Effector CD8-positive, alpha-beta T cell (primary cell): Measurements from ENCODE around the gene MTCL1.

Experiments used
- DNase-seq: peaks from one replicate; lab custom pipeline; 2025; lab: John Stamatoyannopoulos, UW

The MTCL1 gene

DNA sequence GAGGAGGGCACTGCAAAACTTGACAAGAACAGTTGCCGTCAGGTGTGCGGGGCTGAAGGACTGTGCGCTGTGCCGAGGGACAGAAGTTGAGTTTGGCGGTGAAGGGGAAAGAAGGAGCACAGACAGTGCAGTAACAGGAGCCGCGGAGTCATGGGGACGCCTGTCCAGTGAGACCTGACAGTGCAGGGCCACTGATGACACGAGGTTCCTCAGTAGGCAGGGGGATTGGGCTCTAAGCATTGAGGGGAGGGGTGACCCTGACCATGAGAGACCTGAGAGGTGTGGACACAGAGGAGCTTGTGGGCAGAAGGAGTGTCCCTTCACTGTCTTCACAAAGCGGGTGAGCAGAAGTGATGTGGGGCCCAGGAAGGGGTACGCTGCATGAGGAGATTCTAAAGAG is 104.8 kb downstream of the MTCL1 start:
- DNase-seq: no peak

DNA sequence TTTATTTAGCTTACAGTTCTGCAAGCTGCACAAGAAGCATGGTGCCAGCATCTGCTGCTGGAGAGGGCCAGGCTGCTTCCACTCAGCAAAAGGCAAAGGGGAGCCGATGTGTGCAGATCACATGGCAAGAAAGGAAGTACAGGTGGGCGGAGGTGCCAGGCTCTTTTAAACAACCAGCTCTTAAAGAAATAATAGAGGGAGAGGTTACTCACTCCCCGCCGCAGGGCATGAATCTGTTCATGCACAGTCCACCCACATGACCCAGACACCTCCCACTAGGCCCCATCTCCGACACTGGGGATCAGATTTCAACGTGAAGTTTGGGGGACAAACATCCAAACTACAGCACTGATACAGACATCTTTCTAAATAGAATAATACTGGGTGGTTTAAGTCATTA is 105.8 kb downstream of the MTCL1 start:
- no peak for DNase-seq

DNA sequence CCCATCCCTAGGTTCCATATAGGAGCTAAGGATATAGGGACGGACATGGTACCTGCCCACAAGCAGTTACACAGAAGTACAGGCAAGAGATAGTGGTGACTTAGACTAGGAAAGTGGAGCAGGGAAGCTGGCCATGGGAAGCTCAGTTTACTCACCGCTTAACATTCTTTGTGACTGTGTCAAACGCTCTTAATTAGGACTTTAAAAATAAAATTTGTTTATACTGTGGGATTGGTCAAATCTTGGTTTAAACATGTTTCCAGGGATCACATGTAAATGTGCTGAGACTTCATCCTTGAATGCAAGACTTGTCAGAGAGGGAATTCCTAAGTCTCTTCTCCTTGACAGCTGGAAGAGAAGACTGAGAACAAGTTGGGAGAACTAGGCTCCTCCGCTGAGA is 107.3 kb downstream of the MTCL1 start:
- DNase-seq: no peak

DNA sequence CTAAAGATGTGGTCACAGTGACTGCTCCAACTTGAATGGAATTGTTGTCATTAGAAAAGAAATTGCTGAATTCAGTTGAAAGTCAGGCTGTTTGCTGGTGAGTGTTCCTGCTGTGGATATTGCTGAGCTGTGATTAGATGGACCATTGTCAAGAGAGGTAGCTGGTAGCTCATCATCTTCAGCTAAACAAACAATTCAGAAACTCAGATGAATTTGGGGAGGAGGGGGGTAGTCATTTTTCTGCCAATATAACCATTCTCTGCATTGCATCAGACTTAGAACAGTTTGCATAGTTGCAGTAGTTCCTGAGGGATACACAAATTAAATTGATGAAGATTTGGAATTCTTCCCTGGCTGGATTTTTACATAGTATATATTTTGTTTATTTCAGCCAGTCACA is 108.3 kb downstream of the MTCL1 start:
- no peak for DNase-seq

DNA sequence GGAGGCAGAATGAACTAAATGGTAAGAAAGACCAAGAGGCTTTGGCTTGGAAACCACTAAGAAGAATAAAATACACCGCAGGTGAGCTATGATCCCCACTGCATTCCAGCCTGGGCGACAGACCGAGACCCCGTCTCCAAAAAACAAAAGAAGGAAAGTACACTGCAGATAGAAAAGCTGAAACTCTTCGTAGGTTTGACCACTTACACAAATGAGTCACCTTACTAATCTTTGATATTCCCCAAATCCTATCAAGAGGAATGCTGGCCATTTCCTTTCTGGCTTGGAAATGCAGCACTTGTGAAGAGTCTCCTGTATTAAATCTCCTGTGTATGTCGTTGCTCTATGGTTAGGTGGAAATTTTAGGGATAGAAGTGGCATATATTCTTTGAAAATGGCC is 108.8 kb downstream of the MTCL1 start:
- DNase-seq: no peak

DNA sequence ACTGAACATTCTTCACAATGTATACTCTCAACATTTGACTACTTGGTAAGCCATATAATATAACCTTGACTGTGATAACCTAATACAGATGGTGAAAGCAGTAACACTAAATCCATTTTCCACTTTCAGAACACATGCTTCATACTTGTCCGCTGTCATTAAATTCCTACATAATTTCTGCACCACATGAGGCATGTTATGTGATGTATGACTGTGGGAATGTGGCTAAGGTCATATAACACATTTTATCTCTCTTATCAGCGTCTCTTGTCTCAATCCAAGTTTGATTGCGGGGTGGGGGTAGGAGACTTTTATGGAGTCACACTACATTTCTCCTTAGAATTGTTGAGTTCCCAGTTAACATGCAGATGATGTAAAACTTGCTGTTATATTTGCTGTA is 110.9 kb downstream of the MTCL1 start:
- no peak for DNase-seq

DNA sequence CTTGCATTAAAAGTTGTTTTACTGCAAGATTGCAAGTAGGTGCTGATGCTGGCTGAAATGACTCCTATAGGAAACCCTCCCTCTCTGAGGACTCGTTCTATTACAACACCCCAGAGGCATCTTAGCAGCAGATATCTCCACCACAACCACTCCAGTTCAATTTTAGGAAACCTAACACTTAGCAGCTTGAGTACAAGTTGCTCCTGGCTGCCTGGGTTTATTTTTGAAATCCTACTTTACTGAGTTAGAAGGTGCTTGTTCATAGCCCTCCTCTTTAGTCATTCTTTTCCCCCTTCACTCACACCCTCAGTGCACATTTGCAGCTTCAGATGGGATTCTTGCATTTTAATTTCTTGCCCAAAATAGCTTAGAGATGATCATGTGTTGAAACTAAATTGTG is 111.5 kb downstream of the MTCL1 start:
- no peak for DNase-seq

DNA sequence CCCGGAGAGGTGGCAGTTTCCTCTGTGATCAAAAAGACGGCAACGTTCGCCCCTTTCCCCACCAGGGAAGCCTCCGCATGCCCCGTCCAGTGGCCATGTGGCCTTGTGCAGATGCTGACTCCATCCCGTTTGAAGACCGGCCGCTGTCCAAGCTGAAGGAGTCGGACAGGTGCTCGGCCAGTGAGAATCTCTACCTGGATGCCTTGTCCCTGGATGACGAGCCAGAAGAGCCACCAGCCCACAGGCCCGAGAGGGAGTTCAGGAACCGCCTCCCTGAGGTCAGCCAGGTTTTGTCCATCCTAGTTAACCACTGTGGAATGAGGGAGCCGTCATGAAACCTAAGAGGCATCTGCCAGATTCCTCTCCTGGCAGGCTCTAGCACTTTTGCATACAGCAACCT is 113.6 kb downstream of the MTCL1 start:
- no peak for DNase-seq

DNA sequence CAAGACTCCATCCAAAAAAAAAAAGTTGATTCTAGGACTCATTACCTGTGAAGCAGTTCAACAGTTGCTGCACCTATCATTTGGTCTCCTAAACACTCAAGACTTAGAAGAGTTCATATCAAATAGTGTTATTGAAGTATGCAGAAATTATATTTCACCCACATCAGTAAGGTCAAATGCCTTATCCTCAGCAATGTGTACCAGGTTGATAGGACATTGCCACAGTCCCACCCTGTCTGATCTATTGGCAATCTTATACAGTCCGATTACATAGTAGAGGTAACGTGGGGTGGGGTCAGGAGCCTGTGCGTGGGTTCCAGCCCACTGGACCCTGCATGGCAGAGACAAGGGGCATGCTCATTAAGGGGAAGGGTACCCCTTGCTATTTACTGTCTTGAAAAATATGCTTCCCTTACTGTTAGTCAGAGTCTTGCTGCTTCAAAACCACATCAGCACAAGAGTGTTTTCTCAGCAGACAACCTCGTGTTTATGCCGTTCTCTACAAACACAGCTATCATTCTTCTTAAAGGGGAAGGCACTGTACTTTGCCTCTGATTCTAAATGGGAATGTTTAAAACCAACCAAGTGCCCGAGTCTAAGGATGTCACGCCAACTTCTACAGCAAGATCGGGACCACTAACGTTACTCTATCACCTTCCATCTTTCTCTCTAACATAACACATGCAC is 115.2 kb downstream of the MTCL1 start:
- no peak for DNase-seq

DNA sequence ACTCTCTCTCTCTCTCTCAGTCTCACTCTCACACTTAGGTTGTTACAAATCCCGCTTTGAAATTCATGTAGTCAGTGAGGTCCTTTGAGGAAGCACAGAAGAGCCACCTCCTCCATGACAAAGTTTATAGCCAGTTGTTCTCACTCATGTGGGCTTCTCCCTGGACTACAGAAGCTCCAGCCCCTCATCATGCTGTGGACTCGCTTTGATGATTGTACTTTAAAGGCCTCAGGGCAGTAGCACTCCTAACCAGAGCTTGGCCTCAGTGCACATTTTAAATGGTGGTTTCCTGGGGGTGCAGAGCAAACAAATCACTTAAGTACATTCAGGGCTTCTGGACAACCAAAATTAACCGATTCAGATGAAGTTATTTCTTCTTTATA is 115.7 kb downstream of the MTCL1 start:
- no peak for DNase-seq

DNA sequence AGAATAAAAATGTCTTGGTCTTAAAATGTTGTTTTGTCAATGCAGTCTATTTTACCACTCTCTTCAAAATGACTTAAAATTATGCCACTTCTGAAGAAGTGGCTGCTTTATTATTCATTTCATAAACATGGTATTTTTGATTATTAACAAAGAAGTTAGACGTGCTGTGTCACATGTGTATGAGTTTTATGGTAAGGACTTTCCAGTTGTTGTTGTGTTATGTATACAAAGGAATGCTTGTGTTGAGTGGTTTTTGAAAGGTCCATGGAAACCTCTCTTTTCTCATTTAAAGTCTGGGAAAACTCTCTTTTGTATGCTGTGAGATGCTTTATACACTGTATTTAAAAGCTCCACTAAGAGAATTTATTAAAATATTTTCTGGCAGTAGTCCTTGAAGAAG is 116.2 kb downstream of the MTCL1 start:
- DNase-seq: no peak

DNA sequence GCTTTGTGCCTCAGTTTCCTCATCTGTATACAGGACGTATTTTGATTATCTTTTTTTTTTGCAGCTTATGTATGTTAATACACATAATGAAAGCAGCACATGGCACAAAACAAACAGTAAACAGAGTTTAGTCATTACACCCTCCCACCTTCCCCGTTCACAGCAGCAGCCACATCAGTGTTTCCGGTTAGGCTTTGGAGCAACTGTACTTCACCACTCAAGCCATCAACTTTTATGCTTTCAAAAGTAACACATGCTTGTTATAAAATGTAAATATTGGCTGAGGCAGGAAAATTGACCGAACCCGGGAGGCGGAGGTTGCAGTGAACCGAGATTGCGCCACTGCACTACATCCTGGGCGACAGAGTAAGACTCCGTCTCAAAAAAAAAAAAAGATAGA is 117.3 kb downstream of the MTCL1 start:
- no peak for DNase-seq

DNA sequence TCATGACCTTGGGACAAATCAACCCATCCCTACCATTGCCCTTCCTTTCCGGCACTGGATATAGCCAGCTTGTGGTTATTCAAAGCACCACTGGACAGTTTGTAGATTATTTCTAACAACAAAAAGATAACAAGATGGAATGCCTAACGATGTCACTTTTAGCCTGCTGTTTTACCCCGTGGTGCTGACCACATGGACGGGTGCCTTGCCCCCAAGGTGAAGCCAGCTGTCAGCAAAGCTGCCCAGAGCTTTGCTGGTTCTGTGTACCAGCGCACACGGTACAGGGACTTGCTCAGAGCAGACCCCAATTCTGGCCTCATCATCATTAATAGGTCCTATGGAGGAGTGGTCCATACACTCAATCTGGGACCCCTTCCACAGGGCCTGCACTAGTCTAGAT is 118.2 kb downstream of the MTCL1 start:
- no peak for DNase-seq

DNA sequence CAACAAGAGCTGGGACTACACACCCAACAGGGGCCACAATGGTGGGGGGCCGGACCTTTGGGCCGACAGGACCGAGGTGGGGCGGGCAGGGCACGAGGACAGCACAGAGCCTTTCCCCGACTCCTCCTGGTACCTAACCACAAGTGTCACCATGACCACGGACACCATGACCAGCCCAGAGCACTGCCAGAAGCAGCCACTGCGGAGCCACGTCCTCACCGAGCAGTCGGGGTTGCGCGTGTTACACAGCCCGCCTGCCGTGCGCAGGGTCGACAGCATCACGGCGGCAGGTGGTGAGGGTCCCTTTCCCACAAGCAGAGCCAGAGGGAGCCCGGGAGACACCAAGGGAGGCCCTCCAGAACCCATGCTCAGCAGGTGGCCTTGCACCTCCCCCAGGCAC is 119.5 kb downstream of the MTCL1 start:
- DNase-seq: no peak

DNA sequence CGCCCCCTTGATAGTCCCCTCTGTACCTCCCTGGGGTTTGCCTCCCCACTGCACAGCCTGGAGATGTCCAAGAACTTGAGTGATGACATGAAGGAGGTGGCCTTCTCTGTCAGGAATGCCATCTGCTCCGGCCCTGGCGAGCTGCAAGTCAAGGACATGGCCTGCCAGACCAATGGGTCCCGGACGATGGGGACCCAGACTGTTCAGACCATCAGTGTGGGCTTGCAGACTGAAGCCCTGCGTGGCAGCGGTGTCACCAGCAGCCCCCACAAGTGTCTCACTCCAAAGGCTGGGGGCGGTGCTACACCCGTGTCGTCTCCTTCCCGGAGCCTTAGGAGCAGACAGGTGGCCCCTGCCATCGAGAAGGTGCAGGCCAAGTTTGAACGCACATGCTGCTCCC is 119.9 kb downstream of the MTCL1 start:
- no peak for DNase-seq

DNA sequence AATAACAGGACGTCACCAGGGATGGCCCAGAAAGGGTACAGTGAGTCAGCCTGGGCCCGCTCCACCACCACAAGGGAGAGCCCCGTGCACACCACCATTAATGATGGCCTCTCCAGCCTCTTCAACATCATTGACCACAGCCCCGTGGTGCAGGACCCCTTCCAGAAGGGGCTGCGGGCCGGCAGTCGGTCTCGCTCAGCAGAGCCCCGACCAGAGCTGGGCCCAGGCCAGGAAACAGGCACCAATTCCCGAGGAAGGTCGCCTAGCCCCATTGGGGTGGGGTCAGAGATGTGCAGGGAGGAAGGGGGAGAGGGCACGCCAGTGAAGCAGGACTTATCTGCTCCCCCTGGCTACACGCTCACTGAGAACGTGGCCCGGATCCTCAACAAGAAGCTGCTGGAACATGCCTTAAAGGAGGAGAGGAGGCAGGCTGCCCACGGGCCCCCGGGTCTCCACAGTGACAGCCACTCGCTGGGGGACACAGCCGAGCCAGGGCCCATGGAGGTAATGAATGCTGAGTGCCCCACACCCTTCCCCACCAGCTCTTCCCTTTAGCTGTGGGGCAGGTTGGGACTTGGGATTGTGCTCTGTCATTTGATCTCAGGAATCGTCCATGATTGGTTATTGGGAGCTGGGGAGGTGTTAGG is 120.5 kb downstream of the MTCL1 start:
- DNase-seq: no peak

DNA sequence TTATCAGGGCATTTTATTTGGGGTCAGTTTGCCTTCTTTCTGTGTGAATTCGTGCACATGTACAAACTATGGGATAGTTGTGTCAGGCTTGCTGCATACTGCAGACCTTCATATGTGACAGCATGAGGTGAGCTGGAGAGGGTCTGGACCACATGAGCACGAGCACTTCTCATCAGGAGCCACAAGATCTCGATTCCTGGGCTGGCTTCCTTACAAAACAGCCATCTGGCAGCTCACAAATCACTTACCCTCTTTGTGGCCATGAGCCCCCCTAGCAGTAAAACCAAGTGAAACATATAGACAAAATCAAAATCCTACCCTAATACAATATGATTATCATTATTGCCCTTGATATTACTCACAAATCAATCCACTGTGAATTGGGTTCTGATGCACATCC is 121.2 kb downstream of the MTCL1 start:
- no peak for DNase-seq

DNA sequence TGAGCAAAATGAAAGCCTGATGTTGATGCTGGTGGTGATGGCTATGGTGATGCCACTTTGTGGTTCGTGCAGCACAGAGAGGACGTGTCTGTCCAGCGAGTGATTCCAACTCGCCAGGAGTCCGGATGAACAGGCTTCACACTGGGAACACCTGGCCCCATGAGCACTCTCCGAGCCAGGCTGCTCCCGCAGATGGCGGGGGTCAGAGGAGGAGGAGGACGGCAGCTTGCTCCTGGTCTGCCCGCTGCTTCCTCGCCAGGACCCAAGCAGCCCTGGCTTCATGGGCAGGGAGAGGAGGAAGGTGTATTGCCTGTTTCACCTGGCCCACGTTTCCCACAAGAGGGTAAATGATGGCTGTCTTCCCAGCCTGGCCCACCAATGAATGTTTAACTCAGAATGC is 121.6 kb downstream of the MTCL1 start:
- DNase-seq: no peak

DNA sequence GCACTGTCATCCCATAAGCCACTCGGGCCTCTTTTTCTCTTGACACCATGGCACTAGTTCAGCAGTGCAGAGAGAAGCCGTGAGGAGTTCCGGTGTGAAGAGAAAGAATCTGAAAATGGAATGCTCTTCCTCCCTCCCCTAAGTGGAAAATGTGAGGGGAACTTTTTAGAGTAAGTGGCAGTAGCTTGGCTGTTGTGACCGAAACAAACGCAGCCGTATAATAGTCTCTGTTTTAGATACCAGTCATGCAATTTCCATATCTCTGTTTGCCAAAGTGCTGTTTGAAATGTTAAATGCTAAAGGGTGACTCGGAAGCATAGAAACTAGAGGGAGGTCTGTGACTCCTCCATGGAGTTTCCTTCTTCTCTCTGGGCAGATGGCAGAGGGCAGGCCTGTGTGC is 122.9 kb downstream of the MTCL1 start:
- DNase-seq: no peak

DNA sequence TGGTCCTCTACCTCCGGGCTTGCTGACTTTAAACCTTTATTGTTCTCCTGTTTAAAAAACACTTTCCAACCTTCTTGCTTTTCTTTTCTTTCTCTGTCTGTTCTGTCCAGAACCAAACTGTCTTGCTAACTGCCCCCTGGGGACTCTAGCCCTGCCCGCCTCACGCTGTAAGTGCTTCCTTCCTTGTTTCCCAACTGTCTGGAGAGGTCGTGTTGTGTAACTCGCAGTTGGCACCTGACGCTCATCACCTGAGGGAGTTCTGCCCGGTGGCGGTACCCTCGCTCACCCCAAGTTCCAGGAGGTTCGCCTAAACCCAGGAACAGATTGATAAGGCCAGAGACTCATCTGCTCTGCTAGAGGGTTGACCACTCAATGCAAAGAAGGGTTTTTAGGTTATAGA is 123.4 kb downstream of the MTCL1 start:
- DNase-seq: no peak

DNA sequence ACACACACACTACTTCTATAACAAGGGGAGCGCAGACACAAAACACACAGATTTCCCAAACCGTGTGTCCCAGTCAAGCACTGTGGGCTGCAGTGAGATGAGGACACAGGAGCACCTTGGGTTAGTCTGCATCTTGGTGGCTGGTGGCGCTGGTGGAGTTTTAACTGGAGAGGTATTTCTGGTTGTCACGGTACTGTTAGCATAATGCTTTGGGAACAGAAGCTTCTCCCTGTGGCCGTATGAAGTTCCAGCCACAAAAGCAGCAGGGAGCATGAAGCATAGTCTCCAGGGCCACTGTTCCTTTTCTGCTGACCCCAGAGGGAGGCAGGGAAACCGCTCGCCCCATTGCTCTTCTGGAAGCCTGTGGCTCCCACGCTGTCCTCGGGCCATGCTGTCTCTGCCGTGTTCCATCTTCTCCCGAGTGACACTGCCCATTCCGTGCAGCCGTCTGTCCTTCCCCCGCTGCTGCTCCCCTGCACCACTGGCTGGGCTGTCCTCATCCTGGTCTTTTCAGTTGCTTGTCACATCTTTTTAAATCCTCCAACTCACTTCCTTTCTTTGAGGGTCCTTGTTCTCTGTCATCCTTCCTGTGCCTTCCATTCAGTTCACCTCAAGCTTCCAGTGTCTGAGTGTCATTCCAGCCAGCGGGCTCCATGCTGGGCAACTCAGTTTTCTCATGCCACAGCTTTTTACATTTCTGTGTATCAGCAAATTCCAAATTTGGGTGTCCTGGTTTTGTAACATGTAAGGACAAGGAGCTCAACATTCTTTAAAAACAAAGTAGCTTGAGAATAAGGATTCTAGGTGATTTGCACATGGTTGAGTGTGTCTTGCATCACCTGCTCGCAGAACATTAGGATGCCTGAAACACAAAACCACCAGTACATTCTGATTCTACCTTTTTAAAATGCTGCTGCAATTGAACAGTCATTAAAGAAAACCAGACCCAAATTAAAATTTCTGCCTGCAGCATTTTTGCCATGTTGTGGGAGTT is 125.0 kb downstream of the MTCL1 start:
- no peak for DNase-seq

DNA sequence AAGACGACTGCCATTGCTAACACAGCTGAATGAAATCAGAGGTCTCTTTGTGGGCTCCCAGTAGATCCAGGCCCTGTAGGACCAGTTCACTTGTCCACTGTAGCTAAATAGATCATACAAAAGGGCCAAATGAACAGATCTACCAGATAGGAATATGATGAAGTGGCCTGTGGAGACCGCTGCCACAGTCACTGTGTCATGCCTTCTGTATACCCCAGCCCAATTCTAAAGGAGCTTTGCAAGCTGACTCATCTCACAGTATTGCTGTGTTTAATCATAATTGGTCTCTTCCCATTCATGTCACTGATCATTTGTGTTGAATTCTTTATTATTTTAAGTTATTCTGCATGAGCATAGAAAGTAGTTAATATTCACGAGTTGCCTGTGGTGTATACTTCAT is 125.8 kb downstream of the MTCL1 start:
- no peak for DNase-seq

DNA sequence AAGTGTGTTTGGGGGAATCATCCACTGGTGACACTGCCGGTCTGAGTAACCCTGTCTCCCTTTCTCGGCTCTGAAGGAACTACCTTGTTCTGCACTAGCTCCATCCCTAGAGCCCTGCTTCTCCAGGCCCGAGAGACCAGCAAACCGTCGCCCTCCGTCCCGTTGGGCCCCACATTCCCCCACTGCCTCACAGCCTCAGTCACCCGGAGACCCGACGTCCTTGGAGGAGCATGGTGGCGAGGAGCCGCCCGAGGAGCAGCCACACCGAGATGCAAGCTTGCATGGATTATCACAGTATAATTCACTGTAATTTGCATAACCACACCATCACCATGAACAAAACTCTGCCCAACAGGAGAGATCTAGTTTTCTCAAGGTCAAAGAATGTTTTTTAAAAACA is 126.2 kb downstream of the MTCL1 start:
- no peak for DNase-seq
